HCT116 (cell line): ENCODE data around the gene SCGB3A1.

ENCODE experiments used
- CEBPB ChIP-seq: IDR thresholded peaks from 2 replicates; pipeline ENCODE4 v1.6.1; 2012; ENCODE audit warnings: low read depth
- CTCF ChIP-seq, 3 experiments: fragments of 200-600 bp in 1 of 3; sonication (generic) in 1 of 3; IDR thresholded peaks in 2 of 3; conservative IDR thresholded peaks in 1 of 3; 2 replicates each; pipeline ENCODE4 v1.5.1; 2012 to 2017; ENCODE audit warnings: low read depth in 2 of 3, low read length in 2 of 3, antibody characterized with exemption in 1 of 3, borderline replicate concordance in 1 of 3, control low read depth in 1 of 3, mild to moderate bottlenecking in 1 of 3, mixed read lengths in 1 of 3, mixed run types in 1 of 3, moderate library complexity in 1 of 3; ENCODE audit not compliant: insufficient read depth in 1 of 3
- EGR1 ChIP-seq: IDR thresholded peaks from 2 replicates; pipeline ENCODE4 v1.6.1; 2012; ENCODE audit warnings: low read depth
- EZH2 ChIP-seq: fragments of 200-600 bp; sonication (generic); IDR thresholded peaks from 2 replicates; pipeline ENCODE4 v1.6.1; 2017; ENCODE audit warnings: antibody characterized with exemption, mixed run types
- JUND ChIP-seq: IDR thresholded peaks from 2 replicates; pipeline ENCODE4 v1.6.1; 2012
- MAX ChIP-seq: IDR thresholded peaks from 2 replicates; pipeline ENCODE4 v1.6.1; 2012
- POLR2A ChIP-seq: IDR thresholded peaks from 2 replicates; pipeline ENCODE4 v1.7.0; 2011; ENCODE audit warnings: borderline replicate concordance; ENCODE audit not compliant: insufficient read depth, insufficient read length; ENCODE audit errors: extremely low read depth
- RAD21 ChIP-seq: IDR thresholded peaks from 2 replicates; pipeline ENCODE4 v1.6.1; 2012; ENCODE audit warnings: low read depth, mild to moderate bottlenecking
- SIN3A ChIP-seq: IDR thresholded peaks from 2 replicates; pipeline ENCODE4 v1.6.1; 2012; ENCODE audit warnings: low read depth
- TCF7L2 ChIP-seq: IDR thresholded peaks from 2 replicates; pipeline ENCODE4 v1.7.0; 2011; ENCODE audit warnings: borderline replicate concordance, inconsistent platforms; ENCODE audit not compliant: insufficient read depth, insufficient read length; ENCODE audit errors: extremely low read depth
- YY1 ChIP-seq: IDR thresholded peaks from 2 replicates; pipeline ENCODE4 v1.6.1; 2011; ENCODE audit warnings: low read length, low read depth, moderate library complexity, mild to moderate bottlenecking; ENCODE audit not compliant: insufficient replicate concordance; ENCODE audit errors: extremely low read depth
- ZBTB33 ChIP-seq: IDR thresholded peaks from 2 replicates; pipeline ENCODE4 v1.6.1; 2011; ENCODE audit warnings: mild to moderate bottlenecking, low read length, moderate library complexity; ENCODE audit not compliant: insufficient replicate concordance; ENCODE audit errors: extremely low read depth
- ZNF274 ChIP-seq: fragments of 200-500 bp; sonication (Bioruptor generic); IDR thresholded peaks from 2 replicates; pipeline ENCODE4 v1.6.1; 2014; ENCODE audit warnings: mild to moderate bottlenecking, low read depth, low read length, inconsistent platforms

GRCh38 chr5:180555168-180555921 is 36.0 kb downstream of the SCGB3A1 start:
- TF ChIP-seq YY1 (no peak), POLR2A (no peak), CTCF (IDR thresholded peaks at IDR 0.05 in 2 of 3, conservative IDR thresholded peaks at IDR 0.05 in 1 of 3; ENCODE audit: borderline replicate concordance in 1 of 3, insufficient read depth in 1 of 3, low read depth in 2 of 3, low read length in 2 of 3) (no peak), JUND (no peak), RAD21 (no peak), ZBTB33 (no peak), ZNF274 (no peak), TCF7L2 (no peak), SIN3A (no peak), CEBPB (no peak), EGR1 (no peak), MAX (no peak), EZH2 (no peak)
